Erythroblast (primary cell): ENCODE measurements around the gene GPC3.

ENCODE experiments used
- GATA1 ChIP-seq: IDR thresholded peaks from 2 replicates; pipeline ENCODE4 v1.6.1; 2011; ENCODE audit warnings: low read depth, mild to moderate bottlenecking, control low read depth, low read length, moderate library complexity
- POLR2A ChIP-seq: IDR thresholded peaks from 2 replicates; pipeline ENCODE4 v1.6.1; 2011; ENCODE audit warnings: mild to moderate bottlenecking, low read length

DNA sequence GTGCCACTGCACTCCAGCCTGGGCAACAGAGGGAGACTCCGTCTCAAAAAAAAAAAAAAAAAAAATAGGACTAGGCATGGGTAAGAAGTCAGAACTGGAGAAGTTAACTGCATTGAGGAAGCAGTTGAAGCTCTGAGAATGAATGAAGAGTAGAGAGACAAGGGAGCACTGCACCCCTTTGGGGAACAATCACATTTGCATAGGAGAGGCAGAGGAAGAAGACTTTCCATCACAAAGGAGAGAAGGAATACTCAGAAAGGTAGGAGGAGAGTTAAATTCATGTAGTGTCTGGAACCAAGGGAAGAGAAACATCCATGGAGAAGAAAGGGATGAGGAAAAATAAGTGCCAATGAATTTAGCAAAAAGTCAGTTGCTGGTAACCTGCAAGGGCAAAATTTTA is 72.4 kb downstream of the GPC3 start:
- TF ChIP-seq POLR2A (no peak), GATA1 (no peak)
